K562 (cell line): Measurements from ENCODE around the gene APOBEC3A. TPM values are rescaled to one million over a fixed set of nuclear protein-coding genes. Genes with fewer than 3 reads are reported as not detected.
"Not testable (repeated sequence)": the region's sequence is repeated elsewhere in the genome, so short reads cannot be mapped to it uniquely, and the experiment has no call there.

Experiments used
- ATAC-seq: fragments of 200-7000 bp; cut with Tn5 transposase; 3 replicates; pipeline ENCODE4 v1.9.1; 2020; ENCODE audit warnings: moderate library complexity
- BruUV-seq: library from RNA; stranded (reverse); fragments of 400-500 nt; replicated peaks from 2 replicates; lab custom pipeline; 2021; lab: Mats Ljungman, UMichigan
- CTCF ChIA-PET: fragments of 300-600 bp; formaldehyde crosslinking; extraction: SDS; loops from one replicate; lab custom pipeline; 2021; ENCODE audit warnings: low intra/inter-chr PET ratio; lab: Yijun Ruan, JAX
- POLR2A ChIA-PET: fragments of 300-600, 350-650 bp; sonication (Branson Sonifier 250); formaldehyde crosslinking; extraction: SDS; loops from one replicate; lab custom pipeline; 2021; ENCODE audit warnings: antibody characterized with exemption, inconsistent platforms; lab: Yijun Ruan, JAX
- DNase-seq, 4 experiments: peaks; one replicate each; pipeline versions ENCODE4 v3.0.0 to v3.0.0-alpha.2; 2011 to 2018; ENCODE audit warnings: low spot score in 3 of 4, mixed read lengths in 3 of 4; ENCODE audit errors: extremely low read depth in 1 of 4
- FAIRE-seq: peaks from 2 replicates; lab custom pipeline; 2011; peaks lifted over from hg19 to GRCh38; lab: Jason Lieb, UNC
- H2AFZ ChIP-seq: 2 replicates; pipeline ENCODE4 v1.6.0; 2011; ENCODE audit warnings: low read depth, low read length, control low read depth, inconsistent platforms
- H3K27ac ChIP-seq: fragments of 200-600 bp; 3 replicates; pipeline ENCODE4 v1.8.0; 2011; ENCODE audit warnings: low read depth, mild to moderate bottlenecking, control low read depth, inconsistent platforms, low read length, moderate library complexity, mixed read lengths; ENCODE audit errors: extremely low read depth
- H3K27me3 ChIP-seq, 2 experiments: fragments of 300-600 bp in 1 of 2; 2 replicates in 1 of 2; 3 replicates in 1 of 2; pipeline versions ENCODE4 v1.6.0 to v1.8.0; 2011; ENCODE audit warnings: inconsistent platforms in 2 of 2, low read length in 2 of 2, mild to moderate bottlenecking in 1 of 2, mixed read lengths in 1 of 2, moderate library complexity in 1 of 2; ENCODE audit not compliant: control insufficient read depth in 2 of 2, insufficient read depth in 2 of 2
- H3K36me3 ChIP-seq: fragments of 300-600 bp; 3 replicates; pipeline ENCODE4 v1.8.0; 2011; ENCODE audit warnings: mild to moderate bottlenecking, low read length, inconsistent platforms; ENCODE audit not compliant: control insufficient read depth, insufficient read depth
- H3K4me1 ChIP-seq, 2 experiments: fragments of 200-600 bp in 1 of 2; replicated peaks in 1 of 2; 2 replicates in 1 of 2; 3 replicates in 1 of 2; pipeline versions ENCODE4 v1.5.1 to v1.8.0; 2011; ENCODE audit warnings: inconsistent platforms in 2 of 2, low read length in 2 of 2, mild to moderate bottlenecking in 1 of 2, mixed read lengths in 1 of 2, moderate library complexity in 1 of 2; ENCODE audit not compliant: control insufficient read depth in 2 of 2, insufficient read depth in 2 of 2
- H3K4me2 ChIP-seq: 2 replicates; pipeline ENCODE4 v1.6.1; 2011; ENCODE audit warnings: low read length, control low read depth, inconsistent platforms, mixed read lengths; ENCODE audit not compliant: insufficient read depth
- H3K4me3 ChIP-seq: fragments of 200-600 bp; sonication (generic), shearing (Covaris generic); 2 replicates; pipeline ENCODE4 v1.5.1; 2016; ENCODE audit warnings: control low read depth, inconsistent platforms
- H3K79me2 ChIP-seq: fragments of 200-600 bp; 3 replicates; pipeline ENCODE4 v1.8.0; 2011; ENCODE audit warnings: low read length, inconsistent platforms; ENCODE audit not compliant: control insufficient read depth, insufficient read depth
- H3K9ac ChIP-seq, 2 experiments: 2 replicates each; pipeline versions ENCODE4 v1.6.0 to v1.6.1; 2011; ENCODE audit warnings: low read depth in 2 of 2, low read length in 2 of 2, control low read depth in 1 of 2, inconsistent platforms in 1 of 2, mild to moderate bottlenecking in 1 of 2, mixed read lengths in 1 of 2; ENCODE audit not compliant: insufficient read depth in 1 of 2
- H3K9me1 ChIP-seq: one replicate; pipeline ENCODE4 v1.6.0; 2011; ENCODE audit warnings: inconsistent platforms, mild to moderate bottlenecking, low read length, moderate library complexity; ENCODE audit not compliant: control insufficient read depth, insufficient read depth
- H3K9me3 ChIP-seq: replicated peaks from 2 replicates; pipeline ENCODE4 v1.5.1; 2011; ENCODE audit warnings: low read depth, low read length, inconsistent platforms; ENCODE audit not compliant: control insufficient read depth, insufficient read depth
- H4K20me1 ChIP-seq: replicated peaks from 2 replicates; pipeline ENCODE4 v1.6.1; 2011; ENCODE audit warnings: low read length, inconsistent platforms, mixed read lengths; ENCODE audit not compliant: control insufficient read depth, insufficient read depth
- ASH1L ChIP-seq: fragments of 450-650 bp; IDR thresholded peaks from 2 replicates; pipeline ENCODE4 v1.6.1; 2018; ENCODE audit warnings: borderline replicate concordance, mild to moderate bottlenecking, low read depth; ENCODE audit not compliant: partially characterized antibody
- BRF1 ChIP-seq: IDR thresholded peaks from 3 replicates; pipeline ENCODE4 v1.6.1; 2011; ENCODE audit warnings: borderline replicate concordance, mild to moderate bottlenecking; ENCODE audit not compliant: insufficient read length; ENCODE audit errors: extremely low read depth
- ETV6 ChIP-seq, 3 experiments: fragments of 150-350 bp in 1 of 3; sonication (generic) in 1 of 3; formaldehyde crosslinking in 1 of 3; IDR thresholded peaks; 2 replicates each; pipeline versions ENCODE4 v1.6.1 to v1.8.0; 2014 to 2022; ENCODE audit warnings: borderline replicate concordance in 2 of 3, low read depth in 2 of 3, antibody characterized with exemption in 1 of 3, low read length in 1 of 3, mild to moderate bottlenecking in 1 of 3, missing genetic modification reagents in 1 of 3
- IRF2 ChIP-seq: sonication (generic); formaldehyde crosslinking; IDR thresholded peaks from 2 replicates; pipeline ENCODE4 v1.8.1; 2022; ENCODE audit warnings: mild to moderate bottlenecking, missing genetic modification reagents
- RBM25 ChIP-seq: fragments of 200-400 bp; formaldehyde crosslinking; IDR thresholded peaks from 2 replicates; pipeline ENCODE4 v1.6.1; 2018; ENCODE audit warnings: low read length, low read depth, moderate library complexity; ENCODE audit not compliant: severe bottlenecking
- SREBF1 ChIP-seq: fragments of 150-350 bp; IDR thresholded peaks from 2 replicates; pipeline ENCODE4 v1.6.1; 2014; ENCODE audit warnings: antibody characterized with exemption, low read depth, low read length, borderline replicate concordance
- ZBED1 ChIP-seq: IDR thresholded peaks from 2 replicates; pipeline ENCODE4 v1.6.1; 2014
- ZFPM2 ChIP-seq: fragments of 250-450 bp; sonication (Bioruptor Pico); IDR thresholded peaks from 2 replicates; pipeline ENCODE4 v1.5.1; 2022; ENCODE audit warnings: mild to moderate bottlenecking
- ZKSCAN8 ChIP-seq: fragments of 200-800 bp; sonication (Bioruptor generic); IDR thresholded peaks from 2 replicates; pipeline ENCODE4 v1.6.1; 2016; ENCODE audit warnings: missing genetic modification characterization, missing compliant biosample characterization
- ZNF140 ChIP-seq: fragments of 250-450 bp; sonication (Bioruptor Pico); IDR thresholded peaks from 2 replicates; pipeline ENCODE4 v1.8.0; 2021; ENCODE audit warnings: moderate library complexity, mild to moderate bottlenecking, inconsistent platforms
- ZNF146 ChIP-seq: IDR thresholded peaks from one replicate; pipeline ENCODE4 v1.6.1; 2018; ENCODE audit warnings: missing compliant biosample characterization; ENCODE audit not compliant: unreplicated experiment
- ZNF561 ChIP-seq: fragments of 450-650 bp; formaldehyde crosslinking; conservative IDR thresholded peaks from 2 replicates; pipeline ENCODE4 v1.4.0; 2020; ENCODE audit warnings: mild to moderate bottlenecking, moderate library complexity
- WGBS: fragments of 100-300 bp; shearing (Covaris generic); methylation state at CpG from one replicate; pipeline ENCODE4 v1.1.6; 2016; ENCODE audit warnings: low coverage, mixed read lengths; ENCODE audit not compliant: insufficient coverage; ENCODE audit errors: missing lambda C conversion rate; 5-methylcytosine and 5-hydroxymethylcytosine counted together
- in situ Hi-C: fragments of 300-500 bp; cut with MboI; formaldehyde crosslinking; loops from 4 replicates; pipeline ENCODE4 v1.15.0; 2018; ENCODE audit warnings: inconsistent platforms, mixed read lengths
- intact Hi-C: fragments of 100-400 bp; cut with micrococcal nuclease; formaldehyde crosslinking; loops from 2 replicates; pipeline ENCODE4 v1.14.2; 2022
- polyA plus RNA-seq, 8 experiments: library from polyadenylated mRNA; depleted of rRNA in 4 of 8; stranded (reverse) in 5 of 8; unstranded in 3 of 8; fragments of >200 nt; fragmentation: Nextera tagmentation in 2 of 8; fragmentation: Illumina TruSeq in 1 of 8; extraction: Ambion mirVana in 2 of 8; extraction: Trizol in 1 of 8; gene quantifications; 2 replicates each; pipeline versions ENCODE4 v1.2.1 to v1.2.3, GENCODE V29; 2011 to 2014; ENCODE audit warnings: inconsistent platforms in 1 of 8, missing spikeins in 1 of 8
- total RNA-seq, 7 experiments: library from RNA; depleted of rRNA in 6 of 7; stranded (reverse); fragments of >200 nt in 6 of 7; fragmentation: Illumina TruSeq in 2 of 7; extraction: Trizol in 2 of 7; gene quantifications; 2 replicates each; pipeline versions ENCODE4 v1.2.1 to v1.2.3, GENCODE V29; 2011 to 2021; ENCODE audit warnings: low replicate concordance in 1 of 7
- TF ChIP-seq, protein P1 (sequence below): fragments of 450-650 bp; IDR thresholded peaks from 2 replicates; pipeline ENCODE4 v1.6.1; 2017; ENCODE audit warnings: mild to moderate bottlenecking, moderate library complexity

Gene APOBEC3A
- total and polyA plus RNA-seq, 9 of the 15 experiments (the other 6 are each of a cell fraction or from before 2014, with no cell fraction given) = 0.04 TPM; not detected in 8

DNA sequence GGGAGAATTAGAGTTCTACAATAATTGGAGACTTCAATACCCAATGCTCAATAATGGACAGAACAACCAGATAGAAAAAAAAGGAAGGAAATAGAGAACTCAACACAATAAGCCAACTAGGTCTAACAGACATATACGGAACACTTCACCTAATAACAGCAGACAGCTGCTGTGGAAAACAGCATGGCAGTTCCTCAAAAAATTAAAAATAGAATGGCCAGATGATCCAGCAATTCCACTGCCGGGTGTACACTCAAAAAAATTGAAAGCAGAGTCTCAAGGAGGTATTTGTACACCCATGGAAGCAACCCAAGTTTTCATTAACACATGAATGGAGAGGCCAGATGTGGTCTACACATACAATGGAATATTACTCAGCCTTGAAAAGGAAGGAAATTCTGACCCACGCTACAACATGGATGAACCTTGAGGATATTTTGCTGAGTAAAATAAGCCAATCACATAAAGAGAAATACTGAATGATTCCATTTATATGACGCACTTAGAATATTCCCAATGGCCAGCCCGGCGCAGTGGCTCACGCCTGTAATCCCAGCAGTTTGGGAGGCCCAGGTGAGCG, 51.0 kb downstream of the APOBEC3A start:
- H3K9ac ChIP-seq, H3K9me3 ChIP-seq, H3K79me2 ChIP-seq, BruUV-seq, POLR2A ChIA-PET, H3K36me3 ChIP-seq, ATAC-seq, H3K9me1 ChIP-seq, H3K4me3 ChIP-seq, H4K20me1 ChIP-seq, H3K4me2 ChIP-seq, H2AFZ ChIP-seq, FAIRE-seq, DNase-seq, H3K4me1 ChIP-seq, H3K27ac ChIP-seq, H3K27me3 ChIP-seq: not testable (repeated sequence)
- peak; percentile 48 for TF ChIP-seq RBM25
- TF ChIP-seq ZNF146 (CRISPR knock-in tag) = peak; percentile 86
- CTCF ChIA-PET = interaction anchor here (0.8 kb wide), 1 partner anchor 110 kb away, joined by 3 read pairs; no protein-coding TSS in a partner anchor
- WGBS = 76% methylated on average over 5 of the region's 8 CpGs
- intact Hi-C loops (loop anchor here (10.0 kb wide), 1 partner anchor 244 kb away; no protein-coding TSS in a partner anchor), in situ Hi-C loops (loop anchor here (10.0 to 25.0 kb wide), 2 partner anchors 244 to 946 kb away; partner anchors contain the start of gene PICK1)

GRCh38 chr22:39010946-39011345, 53.5 kb downstream of the APOBEC3A start:
- Histone ChIP-seq H2AFZ (peak overlapping the region; percentile 40; the same call in 1 of the 2 replicates), H3K4me1 (peaks cover 11 to 22% of the 10 kb centered on the region in 2 experiments; a peak in 4 of 5 replicates)
- CTCF ChIA-PET = no interaction called here
- in situ Hi-C loops = loop anchor here (5.0 to 25.0 kb wide), 2 partner anchors 106 to 949 kb away; partner anchors contain the start of gene PICK1
- ATAC-seq (no peak), FAIRE-seq (no peak)
- TF ChIP-seq ASH1L (no peak), ZBED1 (no peak), ETV6 (IDR thresholded peaks at IDR 0.05; ENCODE audit: borderline replicate concordance in 1 of 2, low read depth in 2 of 2, low read length in 1 of 2) (no peak), ETV6 (CRISPR knock-in tag; IDR thresholded peaks at IDR 0.05; ENCODE audit: borderline replicate concordance) (no peak), ZKSCAN8 (no peak), IRF2 (CRISPR knock-in tag) (no peak), BRF1 (no peak), SREBF1 (no peak), ZNF561 (CRISPR knock-in tag) (no peak), ZFPM2 (CRISPR knock-in tag) (no peak), ZNF140 (CRISPR knock-in tag) (no peak)
- TF ChIP-seq, protein P1, sequence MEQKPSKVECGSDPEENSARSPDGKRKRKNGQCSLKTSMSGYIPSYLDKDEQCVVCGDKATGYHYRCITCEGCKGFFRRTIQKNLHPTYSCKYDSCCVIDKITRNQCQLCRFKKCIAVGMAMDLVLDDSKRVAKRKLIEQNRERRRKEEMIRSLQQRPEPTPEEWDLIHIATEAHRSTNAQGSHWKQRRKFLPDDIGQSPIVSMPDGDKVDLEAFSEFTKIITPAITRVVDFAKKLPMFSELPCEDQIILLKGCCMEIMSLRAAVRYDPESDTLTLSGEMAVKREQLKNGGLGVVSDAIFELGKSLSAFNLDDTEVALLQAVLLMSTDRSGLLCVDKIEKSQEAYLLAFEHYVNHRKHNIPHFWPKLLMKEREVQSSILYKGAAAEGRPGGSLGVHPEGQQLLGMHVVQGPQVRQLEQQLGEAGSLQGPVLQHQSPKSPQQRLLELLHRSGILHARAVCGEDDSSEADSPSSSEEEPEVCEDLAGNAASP = no peak
- TF ChIP-seq, all 486 proteins: peak for 0
- Histone ChIP-seq H3K4me3 (no peak overlapping the region), H3K9me3 (no peaks in the 10 kb centered on the region), H3K9me1 (peaks cover 2% of the 10 kb centered on the region), H4K20me1 (no peaks in the 10 kb centered on the region), H3K36me3 (no peaks in the 10 kb centered on the region), H3K27ac (no peak overlapping the region), H3K4me2 (no peak overlapping the region), H3K27me3 (no peaks in the 10 kb centered on the region), H3K79me2 (peaks cover 19% of the 10 kb centered on the region), H3K9ac (no peak overlapping the region)
- BruUV-seq = no TSS peak
- POLR2A ChIA-PET = no interaction called here
- no peak for DNase-seq
- 82% methylated on average over 12 of the region's 15 CpGs for WGBS
- intact Hi-C loops = loop anchor here (5.0 to 10.0 kb wide), 2 partner anchors 54 to 139 kb away; partner anchors contain the start of gene CBX6
